K562 treated with DMSO at 1 percent for 48 hours (cell line): Measurements from ENCODE around the gene DUOXA2. TPM values are rescaled to one million over a fixed set of nuclear protein-coding genes. Genes with fewer than 3 reads are reported as not detected.

Experiments used
- total RNA-seq: library from RNA; unstranded; fragments of 300-600 nt; gene quantifications from 2 replicates; pipeline ENCODE4 v1.2.3, GENCODE V29; 2022; ENCODE audit warnings: low replicate concordance; ENCODE audit errors: extremely low read depth

The DUOXA2 gene
- total RNA-seq, result not detected in 2 replicates

GRCh38 chr15:45114076-45114750 lies at the start of gene DUOXA2, which contains the start of gene DUOX2:
TSS of gene DUOXA2 (plus strand) at chr15:45114326. CDS start at chr15:45114606, 280 bp downstream.
TSS of gene DUOX2 (minus strand) at chr15:45114172. CDS start at chr15:45113411, 761 bp downstream.

GRCh38 chr15:45129651-45130129 lies 15.6 kb downstream of the DUOXA2 start, which contains the start of the genes DUOX1 and DUOXA1:
TSS of gene DUOX1 (plus strand) at chr15:45129994. CDS start at chr15:45131967, 1,973 bp downstream.
TSS of gene DUOXA1 (minus strand) at chr15:45129879. CDS start at chr15:45123014, 6,865 bp downstream.

Other genes with a start within 250 kb of the DUOXA2 start
- not detected in 2 replicates for gene TERB2, start 157.6 kb upstream of the DUOXA2 start, total RNA-seq
- gene SORD, start 91.1 kb upstream of the DUOXA2 start, total RNA-seq, result not detected in 2 replicates
- gene DUOX2, start 154 bp upstream of the DUOXA2 start, total RNA-seq, result not detected in 2 replicates
- not detected in 2 replicates for gene DUOXA1, start 15.6 kb downstream of the DUOXA2 start, total RNA-seq
- not detected in 2 replicates for gene DUOX1, start 15.7 kb downstream of the DUOXA2 start, total RNA-seq
- gene SHF, start 73.6 kb downstream of the DUOXA2 start, total RNA-seq, result not detected in 2 replicates
- gene SLC28A2, start 137.9 kb downstream of the DUOXA2 start, total RNA-seq, result not detected in 2 replicates